GM23338 (cell line): ENCODE measurements around the gene SYT6. TPM values are rescaled to one million over a fixed set of nuclear protein-coding genes. Genes with fewer than 3 reads are reported as not detected.

ENCODE experiments used
- ATAC-seq: fragments of 200-7000 bp; cut with Tn5 transposase; 3 replicates; pipeline ENCODE4 v1.9.1; 2020
- DNase-seq: peaks from one replicate; pipeline ENCODE4 v3.0.0-alpha.2; 2015; ENCODE audit warnings: low spot score
- H2AFZ ChIP-seq: fragments of 200-600 bp; sonication (generic); 2 replicates; pipeline ENCODE4 v1.8.0; 2016; ENCODE audit warnings: antibody characterized with exemption, mild to moderate bottlenecking, moderate library complexity
- H3F3A ChIP-seq: fragments of 200-600 bp; sonication (generic); replicated peaks from 2 replicates; pipeline ENCODE4 v1.8.0; 2017; ENCODE audit warnings: antibody characterized with exemption, mixed run types, low read depth
- H3K27ac ChIP-seq: fragments of 200-600 bp; sonication (generic); 2 replicates; pipeline ENCODE4 v1.6.1; 2016; ENCODE audit warnings: low read depth
- H3K27me3 ChIP-seq: fragments of 200-600 bp; sonication (generic); 2 replicates; pipeline ENCODE4 v1.8.0; 2016; ENCODE audit warnings: mild to moderate bottlenecking, mixed run types, moderate library complexity; ENCODE audit not compliant: insufficient read depth
- H3K36me3 ChIP-seq: fragments of 200-600 bp; sonication (generic); 2 replicates; pipeline ENCODE4 v1.8.0; 2016; ENCODE audit warnings: mild to moderate bottlenecking; ENCODE audit not compliant: insufficient read depth
- H3K4me1 ChIP-seq: fragments of 200-600 bp; sonication (generic); 2 replicates; pipeline ENCODE4 v1.8.0; 2016; ENCODE audit warnings: mild to moderate bottlenecking, moderate library complexity; ENCODE audit not compliant: insufficient read depth
- H3K4me2 ChIP-seq: fragments of 200-600 bp; sonication (generic); 2 replicates; pipeline ENCODE4 v1.7.1; 2017; ENCODE audit warnings: mixed run types
- H3K4me3 ChIP-seq: fragments of 200-600 bp; sonication (generic); 2 replicates; pipeline ENCODE4 v1.6.1; 2016; ENCODE audit warnings: mixed run types
- H3K79me2 ChIP-seq: fragments of 200-600 bp; sonication (generic); replicated peaks from 2 replicates; pipeline ENCODE4 v1.8.0; 2017; ENCODE audit warnings: mild to moderate bottlenecking; ENCODE audit not compliant: insufficient read depth
- H3K9me2 ChIP-seq: fragments of 200-600 bp; sonication (generic); 2 replicates; pipeline ENCODE4 v1.8.0; 2017; ENCODE audit not compliant: insufficient read depth
- H4K20me1 ChIP-seq: fragments of 200-600 bp; sonication (generic); replicated peaks from 2 replicates; pipeline ENCODE4 v1.8.0; 2017; ENCODE audit warnings: mild to moderate bottlenecking; ENCODE audit not compliant: insufficient read depth
- H3K27ac Mint-ChIP-seq: 2 replicates; pipeline ENCODE4 v1.8.0; 2020; ENCODE audit warnings: inconsistent platforms, mild to moderate bottlenecking, moderate library complexity, mixed read lengths
- H3K27me3 Mint-ChIP-seq: 3 replicates; pipeline ENCODE4 v1.8.0; 2022; ENCODE audit warnings: low read depth, mild to moderate bottlenecking, moderate library complexity, mixed read lengths, inconsistent platforms; ENCODE audit not compliant: insufficient read depth, poor library complexity
- H3K36me3 Mint-ChIP-seq: 3 replicates; pipeline ENCODE4 v1.8.0; 2021; ENCODE audit warnings: low read depth, mild to moderate bottlenecking, inconsistent platforms, moderate library complexity, mixed read lengths
- H3K4me1 Mint-ChIP-seq: 3 replicates; pipeline ENCODE4 v1.8.0; 2020; ENCODE audit warnings: mild to moderate bottlenecking, inconsistent platforms, mixed read lengths
- H3K4me3 Mint-ChIP-seq: 3 replicates; pipeline ENCODE4 v1.8.0; 2021; ENCODE audit warnings: moderate library complexity, mild to moderate bottlenecking, inconsistent platforms, mixed read lengths
- H3K9me3 Mint-ChIP-seq: 3 replicates; pipeline ENCODE4 v1.8.0; 2020; ENCODE audit warnings: moderate library complexity, mild to moderate bottlenecking, inconsistent platforms, mixed read lengths
- CREB1 ChIP-seq: fragments of 250-450 bp; sonication (Bioruptor Pico); IDR thresholded peaks from 2 replicates; pipeline ENCODE4 v1.5.0; 2020; ENCODE audit warnings: low read depth, mild to moderate bottlenecking, moderate library complexity
- EZH2phosphoT487 ChIP-seq: fragments of 200-600 bp; sonication (generic); IDR thresholded peaks from one replicate; pipeline ENCODE4 v1.8.1; 2018; ENCODE audit warnings: antibody characterized with exemption; ENCODE audit not compliant: unreplicated experiment
- JUNB ChIP-seq: IDR thresholded peaks from one replicate; pipeline ENCODE4 v1.6.1; 2016; ENCODE audit warnings: antibody characterized with exemption; ENCODE audit not compliant: unreplicated experiment
- ZNF114 ChIP-seq: fragments of 250-450 bp; sonication (Bioruptor Pico); IDR thresholded peaks from 2 replicates; pipeline ENCODE4 v1.5.0; 2020; ENCODE audit warnings: mild to moderate bottlenecking, moderate library complexity
- ZNF331 ChIP-seq: fragments of 250-450 bp; sonication (Bioruptor Pico); IDR thresholded peaks from 2 replicates; pipeline ENCODE4 v1.5.0; 2020; ENCODE audit warnings: low read depth, mild to moderate bottlenecking, moderate library complexity
- polyA plus RNA-seq: library from polyadenylated mRNA; unstranded; fragments of >200 nt; fragmentation: Nextera tagmentation; extraction: Ambion mirVana; gene quantifications from 2 replicates; pipeline ENCODE4 v1.2.1, GENCODE V29; 2016
- total RNA-seq: library from RNA; depleted of rRNA; stranded (reverse); fragments of >200 nt; shearing (Covaris generic); gene quantifications from 2 replicates; pipeline ENCODE4 v1.2.3, GENCODE V29; 2014
- TF ChIP-seq, protein P1 (sequence below): fragments of 250-450 bp; sonication (Bioruptor Pico); IDR thresholded peaks from 2 replicates; pipeline ENCODE4 v1.5.0; 2020; ENCODE audit warnings: mild to moderate bottlenecking, moderate library complexity
- TF ChIP-seq, protein P2 (sequence below), 2 experiments: fragments of 200-600 bp in 1 of 2; sonication (generic) in 1 of 2; conservative IDR thresholded peaks; 2 replicates each; pipeline versions ENCODE4 v1.5.1 to v1.6.1; 2016 to 2017; ENCODE audit warnings: antibody characterized with exemption in 2 of 2, low read depth in 2 of 2, mild to moderate bottlenecking in 2 of 2, moderate library complexity in 1 of 2
- TF ChIP-seq, protein P3 (sequence below): IDR thresholded peaks from one replicate; pipeline ENCODE4 v1.6.1; 2018; ENCODE audit warnings: antibody characterized with exemption; ENCODE audit not compliant: unreplicated experiment

SYT6 gene
- total and polyA plus RNA-seq, 2 experiments from 2014 or later: 31.2 to 42.6 TPM

DNA sequence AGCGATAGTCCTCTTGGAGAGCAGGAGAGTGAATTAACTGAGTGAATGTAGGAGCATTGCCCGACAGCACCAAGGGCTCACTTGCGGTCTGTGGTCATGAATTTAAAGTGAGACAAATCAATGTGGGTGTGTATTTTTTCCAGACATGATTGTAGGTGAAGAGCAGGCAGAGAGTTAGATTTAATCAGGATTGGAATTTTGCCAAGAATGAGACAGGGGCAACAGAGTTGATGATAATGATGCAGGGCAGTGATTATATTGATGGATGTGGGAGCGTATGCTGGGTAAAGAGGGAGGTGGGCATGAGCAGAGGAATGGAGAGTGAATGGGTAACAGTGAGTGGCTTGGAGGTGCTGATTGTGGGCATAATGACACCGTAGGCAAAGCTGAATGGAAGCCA lies 20.0 kb upstream of the SYT6 start (continued):
- TF ChIP-seq, protein P1, sequence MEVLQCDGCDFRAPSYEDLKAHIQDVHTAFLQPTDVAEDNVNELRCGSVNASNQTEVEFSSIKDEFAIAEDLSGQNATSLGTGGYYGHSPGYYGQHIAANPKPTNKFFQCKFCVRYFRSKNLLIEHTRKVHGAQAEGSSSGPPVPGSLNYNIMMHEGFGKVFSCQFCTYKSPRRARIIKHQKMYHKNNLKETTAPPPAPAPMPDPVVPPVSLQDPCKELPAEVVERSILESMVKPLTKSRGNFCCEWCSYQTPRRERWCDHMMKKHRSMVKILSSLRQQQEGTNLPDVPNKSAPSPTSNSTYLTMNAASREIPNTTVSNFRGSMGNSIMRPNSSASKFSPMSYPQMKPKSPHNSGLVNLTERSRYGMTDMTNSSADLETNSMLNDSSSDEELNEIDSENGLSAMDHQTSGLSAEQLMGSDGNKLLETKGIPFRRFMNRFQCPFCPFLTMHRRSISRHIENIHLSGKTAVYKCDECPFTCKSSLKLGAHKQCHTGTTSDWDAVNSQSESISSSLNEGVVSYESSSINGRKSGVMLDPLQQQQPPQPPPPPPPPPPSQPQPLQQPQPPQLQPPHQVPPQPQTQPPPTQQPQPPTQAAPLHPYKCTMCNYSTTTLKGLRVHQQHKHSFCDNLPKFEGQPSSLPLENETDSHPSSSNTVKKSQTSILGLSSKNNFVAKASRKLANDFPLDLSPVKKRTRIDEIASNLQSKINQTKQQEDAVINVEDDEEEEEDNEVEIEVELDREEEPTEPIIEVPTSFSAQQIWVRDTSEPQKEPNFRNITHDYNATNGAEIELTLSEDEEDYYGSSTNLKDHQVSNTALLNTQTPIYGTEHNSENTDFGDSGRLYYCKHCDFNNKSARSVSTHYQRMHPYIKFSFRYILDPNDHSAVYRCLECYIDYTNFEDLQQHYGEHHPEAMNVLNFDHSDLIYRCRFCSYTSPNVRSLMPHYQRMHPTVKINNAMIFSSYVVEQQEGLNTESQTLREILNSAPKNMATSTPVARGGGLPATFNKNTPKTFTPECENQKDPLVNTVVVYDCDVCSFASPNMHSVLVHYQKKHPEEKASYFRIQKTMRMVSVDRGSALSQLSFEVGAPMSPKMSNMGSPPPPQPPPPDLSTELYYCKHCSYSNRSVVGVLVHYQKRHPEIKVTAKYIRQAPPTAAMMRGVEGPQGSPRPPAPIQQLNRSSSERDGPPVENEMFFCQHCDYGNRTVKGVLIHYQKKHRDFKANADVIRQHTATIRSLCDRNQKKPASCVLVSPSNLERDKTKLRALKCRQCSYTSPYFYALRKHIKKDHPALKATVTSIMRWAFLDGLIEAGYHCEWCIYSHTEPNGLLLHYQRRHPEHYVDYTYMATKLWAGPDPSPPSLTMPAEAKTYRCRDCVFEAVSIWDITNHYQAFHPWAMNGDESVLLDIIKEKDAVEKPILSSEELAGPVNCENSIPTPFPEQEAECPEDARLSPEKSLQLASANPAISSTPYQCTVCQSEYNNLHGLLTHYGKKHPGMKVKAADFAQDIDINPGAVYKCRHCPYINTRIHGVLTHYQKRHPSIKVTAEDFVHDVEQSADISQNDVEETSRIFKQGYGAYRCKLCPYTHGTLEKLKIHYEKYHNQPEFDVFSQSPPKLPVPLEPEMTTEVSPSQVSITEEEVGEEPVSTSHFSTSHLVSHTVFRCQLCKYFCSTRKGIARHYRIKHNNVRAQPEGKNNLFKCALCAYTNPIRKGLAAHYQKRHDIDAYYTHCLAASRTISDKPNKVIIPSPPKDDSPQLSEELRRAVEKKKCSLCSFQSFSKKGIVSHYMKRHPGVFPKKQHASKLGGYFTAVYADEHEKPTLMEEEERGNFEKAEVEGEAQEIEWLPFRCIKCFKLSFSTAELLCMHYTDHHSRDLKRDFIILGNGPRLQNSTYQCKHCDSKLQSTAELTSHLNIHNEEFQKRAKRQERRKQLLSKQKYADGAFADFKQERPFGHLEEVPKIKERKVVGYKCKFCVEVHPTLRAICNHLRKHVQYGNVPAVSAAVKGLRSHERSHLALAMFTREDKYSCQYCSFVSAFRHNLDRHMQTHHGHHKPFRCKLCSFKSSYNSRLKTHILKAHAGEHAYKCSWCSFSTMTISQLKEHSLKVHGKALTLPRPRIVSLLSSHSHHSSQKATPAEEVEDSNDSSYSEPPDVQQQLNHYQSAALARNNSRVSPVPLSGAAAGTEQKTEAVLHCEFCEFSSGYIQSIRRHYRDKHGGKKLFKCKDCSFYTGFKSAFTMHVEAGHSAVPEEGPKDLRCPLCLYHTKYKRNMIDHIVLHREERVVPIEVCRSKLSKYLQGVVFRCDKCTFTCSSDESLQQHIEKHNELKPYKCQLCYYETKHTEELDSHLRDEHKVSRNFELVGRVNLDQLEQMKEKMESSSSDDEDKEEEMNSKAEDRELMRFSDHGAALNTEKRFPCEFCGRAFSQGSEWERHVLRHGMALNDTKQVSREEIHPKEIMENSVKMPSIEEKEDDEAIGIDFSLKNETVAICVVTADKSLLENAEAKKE (CRISPR knock-in tag): no peak

DNA sequence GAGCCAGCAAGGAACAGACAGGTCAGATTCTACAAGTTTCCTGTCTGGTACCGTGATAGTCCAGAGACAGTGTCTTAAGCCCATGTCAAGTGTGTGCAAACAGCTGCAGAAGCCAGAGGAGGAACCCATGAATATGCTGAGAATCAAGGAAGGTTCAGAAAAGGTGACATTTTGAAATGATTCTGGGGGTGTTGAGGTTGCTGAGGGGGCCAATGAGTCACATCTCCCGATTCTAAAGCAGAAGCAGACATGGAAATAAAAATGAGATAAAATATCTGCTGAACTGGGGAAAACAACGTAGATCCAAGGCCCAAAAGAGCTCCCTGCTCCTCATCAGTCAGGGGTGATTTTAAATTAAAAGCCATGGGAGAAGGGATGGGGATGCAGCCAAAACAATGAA lies 15.8 kb upstream of the SYT6 start:
- H4K20me1 ChIP-seq: no peaks in the 10 kb centered on the region
- H3K4me1 Mint-ChIP-seq: no peaks in the 10 kb centered on the region
- no peak for DNase-seq
- H3K27ac ChIP-seq: no peak overlapping the region
- no peak overlapping the region for H3K4me2 ChIP-seq
- no peaks in the 10 kb centered on the region for H3K36me3 ChIP-seq
- no peak overlapping the region for H3K4me3 Mint-ChIP-seq
- H3K9me3 Mint-ChIP-seq: no peaks in the 10 kb centered on the region
- H2AFZ ChIP-seq: no peak overlapping the region
- no peaks in the 10 kb centered on the region for H3K36me3 Mint-ChIP-seq
- peaks cover 5% of the 10 kb centered on the region for H3K27me3 Mint-ChIP-seq
- H3K9me2 ChIP-seq: peaks cover 10% of the 10 kb centered on the region; the same call in 1 of the 2 replicates
- H3K4me1 ChIP-seq: peaks cover 2% of the 10 kb centered on the region; the same call in 1 of the 2 replicates
- no peak overlapping the region for H3K27ac Mint-ChIP-seq
- no peak for ATAC-seq
- 0 out of 2 replicates have a peak, but pooled peaks cover 10% of the 10 kb centered on the region for H3K27me3 ChIP-seq
- H3F3A ChIP-seq: no peaks in the 10 kb centered on the region
- H3K79me2 ChIP-seq: no peaks in the 10 kb centered on the region
- no peak overlapping the region for H3K4me3 ChIP-seq
- TF ChIP-seq, protein P2, sequence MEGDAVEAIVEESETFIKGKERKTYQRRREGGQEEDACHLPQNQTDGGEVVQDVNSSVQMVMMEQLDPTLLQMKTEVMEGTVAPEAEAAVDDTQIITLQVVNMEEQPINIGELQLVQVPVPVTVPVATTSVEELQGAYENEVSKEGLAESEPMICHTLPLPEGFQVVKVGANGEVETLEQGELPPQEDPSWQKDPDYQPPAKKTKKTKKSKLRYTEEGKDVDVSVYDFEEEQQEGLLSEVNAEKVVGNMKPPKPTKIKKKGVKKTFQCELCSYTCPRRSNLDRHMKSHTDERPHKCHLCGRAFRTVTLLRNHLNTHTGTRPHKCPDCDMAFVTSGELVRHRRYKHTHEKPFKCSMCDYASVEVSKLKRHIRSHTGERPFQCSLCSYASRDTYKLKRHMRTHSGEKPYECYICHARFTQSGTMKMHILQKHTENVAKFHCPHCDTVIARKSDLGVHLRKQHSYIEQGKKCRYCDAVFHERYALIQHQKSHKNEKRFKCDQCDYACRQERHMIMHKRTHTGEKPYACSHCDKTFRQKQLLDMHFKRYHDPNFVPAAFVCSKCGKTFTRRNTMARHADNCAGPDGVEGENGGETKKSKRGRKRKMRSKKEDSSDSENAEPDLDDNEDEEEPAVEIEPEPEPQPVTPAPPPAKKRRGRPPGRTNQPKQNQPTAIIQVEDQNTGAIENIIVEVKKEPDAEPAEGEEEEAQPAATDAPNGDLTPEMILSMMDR (conservative IDR thresholded peaks at IDR 0.05; ENCODE audit: low read depth in 2 of 2): no peak
- TF ChIP-seq EZH2phosphoT487 (no peak), ZNF331 (CRISPR knock-in tag) (no peak), ZNF114 (CRISPR knock-in tag) (no peak), CREB1 (CRISPR knock-in tag) (no peak), JUNB (no peak)
- TF ChIP-seq, protein P3, sequence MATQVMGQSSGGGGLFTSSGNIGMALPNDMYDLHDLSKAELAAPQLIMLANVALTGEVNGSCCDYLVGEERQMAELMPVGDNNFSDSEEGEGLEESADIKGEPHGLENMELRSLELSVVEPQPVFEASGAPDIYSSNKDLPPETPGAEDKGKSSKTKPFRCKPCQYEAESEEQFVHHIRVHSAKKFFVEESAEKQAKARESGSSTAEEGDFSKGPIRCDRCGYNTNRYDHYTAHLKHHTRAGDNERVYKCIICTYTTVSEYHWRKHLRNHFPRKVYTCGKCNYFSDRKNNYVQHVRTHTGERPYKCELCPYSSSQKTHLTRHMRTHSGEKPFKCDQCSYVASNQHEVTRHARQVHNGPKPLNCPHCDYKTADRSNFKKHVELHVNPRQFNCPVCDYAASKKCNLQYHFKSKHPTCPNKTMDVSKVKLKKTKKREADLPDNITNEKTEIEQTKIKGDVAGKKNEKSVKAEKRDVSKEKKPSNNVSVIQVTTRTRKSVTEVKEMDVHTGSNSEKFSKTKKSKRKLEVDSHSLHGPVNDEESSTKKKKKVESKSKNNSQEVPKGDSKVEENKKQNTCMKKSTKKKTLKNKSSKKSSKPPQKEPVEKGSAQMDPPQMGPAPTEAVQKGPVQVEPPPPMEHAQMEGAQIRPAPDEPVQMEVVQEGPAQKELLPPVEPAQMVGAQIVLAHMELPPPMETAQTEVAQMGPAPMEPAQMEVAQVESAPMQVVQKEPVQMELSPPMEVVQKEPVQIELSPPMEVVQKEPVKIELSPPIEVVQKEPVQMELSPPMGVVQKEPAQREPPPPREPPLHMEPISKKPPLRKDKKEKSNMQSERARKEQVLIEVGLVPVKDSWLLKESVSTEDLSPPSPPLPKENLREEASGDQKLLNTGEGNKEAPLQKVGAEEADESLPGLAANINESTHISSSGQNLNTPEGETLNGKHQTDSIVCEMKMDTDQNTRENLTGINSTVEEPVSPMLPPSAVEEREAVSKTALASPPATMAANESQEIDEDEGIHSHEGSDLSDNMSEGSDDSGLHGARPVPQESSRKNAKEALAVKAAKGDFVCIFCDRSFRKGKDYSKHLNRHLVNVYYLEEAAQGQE: no peak
